H4 (cell line): ENCODE data around the gene KAT2A. TPM values are rescaled to one million over a fixed set of nuclear protein-coding genes. Genes with fewer than 3 reads are reported as not detected.

ENCODE experiments used
- DNase-seq: peaks from one replicate; pipeline ENCODE4 v3.0.0-alpha.2; 2015; ENCODE audit warnings: low spot score
- total RNA-seq: library from RNA; depleted of rRNA; stranded (reverse); fragments of >200 nt; shearing (Covaris generic); gene quantifications from 2 replicates; pipeline ENCODE4 v1.2.3, GENCODE V29; 2014

Gene KAT2A
- total RNA-seq, 1 experiment from 2014 or later = 16.7 TPM

DNA sequence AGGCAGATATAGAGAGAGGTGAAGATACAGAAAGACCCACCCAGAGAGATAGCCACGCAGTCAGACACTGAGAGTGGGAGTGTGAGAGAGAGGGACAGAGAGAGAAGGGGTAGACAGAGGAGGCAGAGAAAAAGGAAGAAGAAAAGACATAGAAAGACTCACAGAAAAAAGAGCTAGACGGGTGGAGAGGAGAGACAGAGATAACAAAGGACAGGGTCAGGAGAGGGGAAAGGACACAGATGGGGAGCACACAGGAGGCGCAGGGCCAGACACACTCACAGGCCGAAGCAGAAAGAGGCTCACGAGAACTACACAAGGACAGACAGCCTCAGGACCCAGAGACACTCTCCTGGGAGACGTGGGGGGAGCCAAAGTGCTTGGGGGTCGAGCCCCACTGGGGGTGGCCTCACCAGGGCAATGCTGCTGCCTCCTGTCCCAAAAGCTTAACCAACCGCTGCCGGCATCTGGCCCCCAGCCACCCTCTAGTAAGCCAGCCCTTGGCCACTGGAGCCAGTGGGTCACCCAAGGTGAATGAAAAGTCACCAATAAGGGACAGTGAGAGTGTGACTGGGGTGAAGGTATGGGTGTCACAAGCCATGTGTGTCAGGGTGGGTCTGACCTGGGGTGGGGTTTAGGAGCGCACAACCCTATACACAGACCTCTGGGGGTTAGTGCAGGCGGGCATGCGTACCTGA, 26.6 kb downstream of the KAT2A start:
- DNase-seq = no peak

GRCh38 chr17:42092939-42093338, 28.2 kb downstream of the KAT2A start:
- no peak for DNase-seq

DNA sequence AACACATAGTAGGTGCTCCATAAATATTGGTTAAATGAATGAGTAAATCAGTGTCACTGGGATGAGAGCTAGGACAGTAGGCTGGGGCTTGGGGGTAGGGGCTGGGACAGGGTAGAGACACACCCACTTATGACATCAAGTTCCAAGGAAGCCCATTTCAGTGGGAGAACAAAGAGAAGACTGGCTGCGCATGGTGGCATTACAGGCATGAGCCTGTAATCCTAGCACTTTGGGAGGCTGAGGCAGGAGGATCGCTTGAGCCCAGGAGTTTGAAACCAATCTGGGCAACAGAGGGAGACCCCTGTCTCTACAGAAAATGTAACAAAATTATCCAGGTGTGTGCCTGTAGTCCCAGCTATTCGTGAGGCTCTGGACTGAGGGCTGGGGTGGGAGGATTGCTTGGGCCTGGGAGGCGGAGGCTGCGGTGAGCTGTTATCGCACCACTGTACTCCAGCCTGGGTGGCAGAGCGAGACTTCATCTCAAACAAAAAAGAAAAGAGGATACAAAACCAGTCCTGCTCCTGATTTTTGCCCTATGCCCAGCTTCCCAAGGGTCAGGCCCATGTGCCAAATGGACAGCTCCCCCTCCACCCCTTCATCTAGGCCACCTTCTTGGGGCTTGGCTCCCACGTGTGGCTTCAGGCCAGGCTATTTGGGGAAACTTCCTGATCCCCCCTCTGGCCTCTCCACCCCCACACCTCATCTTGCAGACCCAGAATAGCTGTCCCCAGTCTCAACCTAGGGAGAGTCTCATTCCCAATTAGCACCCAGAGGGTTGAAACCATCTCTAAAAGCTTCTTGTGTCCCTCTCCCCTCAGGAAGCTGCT, 30.0 kb downstream of the KAT2A start:
- DNase-seq = no peak

- DNase-seq = no peak
These were observed 32.4 kb downstream of the KAT2A start for GRCh38 chr17:42088736-42089135.

DNA sequence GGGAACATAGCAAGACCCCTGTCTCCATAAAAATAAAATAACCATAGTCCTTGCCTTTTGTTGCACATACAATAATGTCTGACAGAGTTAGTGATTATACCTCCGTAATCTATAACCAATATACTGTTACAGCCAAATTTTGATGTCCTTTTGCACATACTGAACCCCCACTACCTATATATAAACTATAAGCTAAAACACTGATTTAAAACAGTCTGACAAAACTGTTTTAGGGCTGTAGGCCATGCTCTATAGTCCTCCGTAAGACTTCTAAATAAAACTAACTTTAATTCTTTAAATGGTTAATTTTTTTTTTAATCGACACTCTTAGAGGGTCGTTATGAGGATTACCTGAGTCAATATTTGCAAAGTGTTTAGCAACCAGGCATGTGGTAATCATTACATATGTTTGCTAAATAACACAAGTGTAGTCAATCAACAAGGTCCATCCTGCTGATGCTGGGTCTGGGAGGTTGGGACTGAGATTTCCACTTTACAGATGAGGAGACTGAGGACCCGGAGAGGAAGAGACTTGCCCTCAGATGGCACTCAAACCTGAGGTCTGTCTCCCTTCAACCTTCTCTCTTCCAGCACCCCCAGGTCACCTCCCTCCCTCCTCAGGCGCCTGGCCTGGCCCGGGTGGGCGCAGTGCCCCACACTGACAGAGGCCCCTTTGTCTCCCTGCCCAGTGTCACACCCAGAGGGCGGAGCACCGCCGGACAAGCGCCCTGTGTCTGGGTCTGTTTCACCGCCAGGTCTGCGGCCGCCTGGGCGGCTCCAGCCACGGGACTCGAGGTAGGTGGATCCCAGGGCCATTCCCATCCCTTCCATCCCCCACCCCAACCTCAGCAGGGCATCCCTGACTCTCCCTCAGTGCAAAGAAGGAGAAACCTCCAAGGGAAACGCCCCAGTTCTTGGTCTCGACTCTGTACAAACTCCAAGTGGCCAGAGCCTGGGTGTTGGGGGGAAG, 33.1 kb downstream of the KAT2A start:
- DNase-seq = no peak

GRCh38 chr17:42087042-42087701, 34.0 kb downstream of the KAT2A start:
- no peak for DNase-seq

DNA sequence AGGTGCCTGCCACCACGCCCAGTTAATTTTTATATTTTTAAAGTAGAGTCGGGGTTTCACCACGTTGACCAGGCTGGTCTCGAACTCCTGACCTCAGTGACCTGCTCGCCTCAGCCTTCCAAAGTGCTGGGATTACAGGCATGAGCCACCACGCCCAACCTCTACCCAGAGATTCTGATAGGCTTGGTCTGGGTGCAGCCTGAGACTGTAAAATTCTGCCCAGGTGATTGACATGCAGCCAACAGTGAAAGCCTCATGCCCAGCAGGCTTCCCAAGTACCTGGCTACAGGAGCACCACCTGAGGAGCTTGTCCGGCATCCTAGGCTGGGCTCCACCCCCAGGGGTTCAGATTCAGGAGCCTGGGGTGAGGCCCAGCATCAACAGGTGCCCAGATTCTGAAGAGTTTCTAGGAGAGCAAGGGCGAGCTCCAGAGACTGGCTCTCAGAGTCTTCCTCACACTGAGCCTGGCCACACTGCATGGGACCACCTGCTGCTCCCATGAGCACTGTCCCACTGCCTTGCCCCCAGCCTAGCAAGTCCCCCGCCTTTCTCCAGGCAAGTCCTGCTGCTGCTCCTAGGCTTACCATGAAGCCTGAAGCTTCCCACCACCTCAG, 39.5 kb downstream of the KAT2A start:
- no peak for DNase-seq

DNA sequence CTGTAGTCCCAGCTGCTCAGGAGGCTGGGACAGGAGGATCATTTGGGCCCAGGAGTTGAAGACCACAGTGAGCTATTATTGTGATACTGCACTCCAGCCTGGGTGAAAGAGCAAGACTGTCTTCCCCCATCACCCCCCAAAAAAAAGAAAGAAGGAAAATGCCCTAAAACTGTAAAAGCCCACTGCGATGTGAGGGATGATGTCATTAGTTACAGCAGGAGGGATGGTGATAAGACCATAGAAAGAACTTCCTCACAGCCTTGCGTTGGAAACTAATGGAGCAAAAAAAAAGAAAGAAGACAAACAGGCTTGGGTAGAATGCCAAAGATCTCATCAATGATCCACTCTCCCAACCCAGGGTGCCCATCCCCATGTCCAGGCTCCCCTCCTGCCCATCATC, 41.6 kb downstream of the KAT2A start:
- no peak for DNase-seq

GRCh38 chr17:42078396-42079043, 42.6 kb downstream of the KAT2A start:
- DNase-seq = no peak

DNA sequence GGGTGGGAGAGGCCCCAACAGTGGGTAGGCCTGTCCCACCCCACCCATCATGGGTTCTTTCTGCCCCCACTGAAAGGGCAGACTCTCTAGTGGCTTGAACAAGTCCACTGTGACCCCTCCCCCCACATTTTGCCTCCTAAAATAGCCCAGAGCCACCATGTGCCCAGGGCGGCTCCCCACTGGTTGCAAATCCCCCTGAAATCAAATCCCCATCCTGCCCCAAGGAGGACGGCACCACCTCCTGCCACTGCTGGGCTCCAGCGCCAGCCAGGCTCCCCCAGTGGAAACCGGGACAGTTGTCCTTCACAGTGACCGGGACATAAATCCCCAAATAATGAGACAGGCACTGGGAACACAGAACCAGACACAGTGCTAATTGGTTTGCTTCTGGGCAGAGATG, 43.4 kb downstream of the KAT2A start:
- DNase-seq = no peak

DNA sequence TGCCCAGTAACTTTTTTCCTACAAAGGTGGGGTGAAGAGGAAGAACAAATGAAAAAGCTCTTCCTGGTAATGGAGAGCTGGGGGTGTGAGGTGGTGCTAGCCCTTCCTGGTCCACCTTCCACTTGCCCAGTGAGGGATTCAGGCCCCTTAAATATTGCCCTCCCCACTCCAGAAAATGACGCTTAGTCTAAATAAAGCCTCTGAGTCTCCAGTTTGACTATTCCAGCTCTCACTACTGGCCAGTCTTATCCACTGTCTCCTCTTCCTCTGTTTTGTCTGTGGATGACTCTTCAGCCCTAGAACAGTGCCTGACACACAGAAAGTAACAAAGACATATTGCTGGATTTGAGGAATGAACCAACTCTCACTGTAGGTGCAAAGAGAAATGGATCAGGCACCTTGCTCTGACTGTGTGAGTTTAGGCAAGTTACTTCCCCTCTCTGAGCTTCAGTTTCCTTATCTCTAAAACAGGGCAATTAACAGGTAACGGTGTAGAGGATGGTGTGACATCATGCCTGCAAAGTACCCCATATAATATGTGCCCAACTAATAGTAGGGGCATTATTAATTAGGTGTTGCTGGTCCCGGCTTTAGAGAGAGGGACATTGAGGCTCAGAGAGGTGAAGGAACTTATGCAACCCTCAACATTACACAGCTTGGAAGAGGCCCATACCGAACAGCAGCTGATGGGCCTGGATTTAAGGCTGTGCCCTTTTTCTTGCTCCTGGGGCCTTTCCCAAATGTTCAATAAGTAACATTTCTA, 44.2 kb downstream of the KAT2A start:
- no peak for DNase-seq

- DNase-seq = no peak
These were observed 45.4 kb downstream of the KAT2A start for GRCh38 chr17:42075789-42076188.

DNA sequence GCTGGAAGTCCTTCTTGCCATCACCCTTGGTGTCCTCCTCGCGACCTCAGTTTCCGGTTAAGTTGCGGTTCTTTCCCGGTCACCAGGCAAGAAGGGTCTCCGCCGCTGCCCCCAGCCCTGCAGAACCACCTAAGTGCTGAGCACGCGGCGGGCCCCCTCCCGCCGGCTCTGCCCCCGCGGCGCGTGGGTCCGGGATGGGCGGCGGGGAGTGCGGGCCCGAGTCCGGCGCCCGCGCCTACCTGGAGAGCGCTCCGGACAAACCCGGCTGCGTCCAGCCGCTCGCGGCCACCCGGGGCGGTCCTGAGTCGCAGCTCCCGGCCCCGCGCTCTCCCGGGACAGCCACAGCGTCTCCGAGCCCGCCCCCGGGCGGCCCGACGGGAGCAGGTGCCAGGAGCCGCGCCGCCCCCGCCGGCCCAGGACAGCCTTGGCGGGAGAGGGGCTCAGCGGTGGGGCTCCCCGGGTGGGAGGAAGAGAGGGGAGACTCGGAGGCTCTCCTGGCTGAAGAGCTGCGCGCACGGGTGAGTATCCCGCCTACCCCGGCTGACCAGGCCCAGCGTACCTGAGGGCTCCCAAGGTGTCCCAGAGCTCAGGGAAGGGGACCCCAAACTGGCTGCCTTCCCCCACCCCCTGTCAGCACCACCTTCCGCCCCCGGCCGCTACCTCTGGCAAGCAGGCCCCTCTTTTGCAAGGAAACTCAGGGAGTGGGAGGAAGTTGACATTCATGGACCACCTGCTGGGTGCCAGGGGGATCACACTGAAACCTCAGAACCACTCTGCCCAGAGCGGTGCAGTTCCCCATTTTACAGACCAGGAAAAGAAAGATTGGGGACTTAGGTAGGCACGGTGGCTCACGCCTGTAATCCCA, 48.6 kb downstream of the KAT2A start:
- DNase-seq = no peak

DNA sequence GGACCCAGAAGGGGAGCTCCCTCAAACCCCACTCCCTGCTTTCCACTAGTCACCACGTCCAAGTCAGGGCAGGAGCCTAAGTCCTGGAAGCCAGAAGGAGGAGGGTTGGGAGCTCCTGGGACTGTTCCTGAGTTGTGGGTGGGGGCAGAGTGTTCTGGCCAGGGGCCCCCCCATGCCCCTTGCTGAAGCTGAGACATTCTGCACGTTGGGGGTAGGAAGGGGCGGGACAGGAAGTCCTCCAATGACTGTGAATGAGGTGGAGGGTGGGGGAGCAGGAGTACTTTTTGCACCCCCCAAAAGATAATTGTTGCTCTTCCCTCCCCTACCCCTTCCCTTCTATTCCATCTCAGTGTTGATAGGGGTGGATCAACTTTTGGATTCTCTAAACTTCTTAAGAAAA, 49.4 kb downstream of the KAT2A start:
- no peak for DNase-seq

DNA sequence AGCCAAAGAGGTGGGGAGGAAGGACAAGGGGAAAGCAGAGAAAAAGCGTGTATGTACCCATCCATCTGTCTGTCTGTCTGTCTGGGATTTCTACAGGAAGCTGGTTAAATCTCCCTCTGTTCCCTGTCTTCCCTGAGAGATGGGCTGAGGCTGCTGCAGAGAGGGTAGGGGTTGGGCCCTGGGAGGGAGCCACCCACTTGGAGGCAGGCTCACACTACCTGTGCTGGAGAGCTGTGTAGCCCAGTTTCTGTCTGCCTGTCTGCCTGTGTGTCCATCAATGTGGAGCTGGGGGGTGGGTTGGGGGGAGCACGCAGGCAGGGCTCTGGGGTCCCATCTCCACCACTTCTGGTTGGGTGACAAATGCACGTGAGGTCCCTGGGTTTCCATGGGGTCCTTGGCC, 52.2 kb downstream of the KAT2A start:
- DNase-seq = no peak

DNA sequence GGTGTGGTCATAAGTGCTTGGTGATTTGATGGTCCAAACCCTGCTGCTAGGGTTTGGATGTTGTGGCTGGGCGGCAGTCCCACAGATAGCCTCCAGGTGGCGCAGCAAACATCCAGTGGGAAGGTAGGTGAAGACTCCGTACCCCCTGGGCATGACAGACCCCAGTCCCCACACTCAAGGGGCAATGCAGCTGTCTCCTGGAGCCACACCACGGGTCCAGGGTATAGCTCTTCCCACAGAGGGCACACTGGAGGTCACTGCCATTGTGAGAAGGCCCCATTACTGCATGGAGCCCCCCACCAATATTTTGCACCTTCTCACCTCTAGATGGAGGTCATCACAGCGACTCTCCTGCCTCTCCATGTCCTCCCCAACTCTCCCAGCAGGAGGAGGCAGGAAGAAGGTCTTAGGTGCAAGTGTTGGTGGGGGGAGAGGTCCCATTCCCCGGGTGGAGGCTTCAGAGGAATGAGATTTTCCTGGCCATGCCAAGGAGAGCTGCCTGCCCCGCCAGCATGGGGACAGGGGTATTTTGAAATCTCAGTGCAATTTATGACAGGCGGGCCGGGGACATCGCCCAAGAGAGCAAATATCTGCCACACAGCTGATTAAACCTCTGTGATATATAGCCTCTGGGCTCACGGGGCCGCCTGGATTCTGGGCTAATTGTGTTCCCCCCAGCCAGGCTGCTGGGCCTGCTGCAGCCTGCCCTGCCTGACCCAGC, 53.6 kb downstream of the KAT2A start:
- peak; percentile 34 for DNase-seq

GRCh38 chr17:42065201-42065600, 56.0 kb downstream of the KAT2A start:
- no peak for DNase-seq
